GM12872 (cell line): Measurements from ENCODE around the gene PLXNB2.

ENCODE experiments used
- CTCF ChIP-seq: IDR thresholded peaks from 3 replicates; pipeline ENCODE4 v1.5.1; 2011; ENCODE audit warnings: low read depth, mild to moderate bottlenecking, low read length, moderate library complexity; ENCODE audit not compliant: insufficient read depth

Gene PLXNB2

DNA sequence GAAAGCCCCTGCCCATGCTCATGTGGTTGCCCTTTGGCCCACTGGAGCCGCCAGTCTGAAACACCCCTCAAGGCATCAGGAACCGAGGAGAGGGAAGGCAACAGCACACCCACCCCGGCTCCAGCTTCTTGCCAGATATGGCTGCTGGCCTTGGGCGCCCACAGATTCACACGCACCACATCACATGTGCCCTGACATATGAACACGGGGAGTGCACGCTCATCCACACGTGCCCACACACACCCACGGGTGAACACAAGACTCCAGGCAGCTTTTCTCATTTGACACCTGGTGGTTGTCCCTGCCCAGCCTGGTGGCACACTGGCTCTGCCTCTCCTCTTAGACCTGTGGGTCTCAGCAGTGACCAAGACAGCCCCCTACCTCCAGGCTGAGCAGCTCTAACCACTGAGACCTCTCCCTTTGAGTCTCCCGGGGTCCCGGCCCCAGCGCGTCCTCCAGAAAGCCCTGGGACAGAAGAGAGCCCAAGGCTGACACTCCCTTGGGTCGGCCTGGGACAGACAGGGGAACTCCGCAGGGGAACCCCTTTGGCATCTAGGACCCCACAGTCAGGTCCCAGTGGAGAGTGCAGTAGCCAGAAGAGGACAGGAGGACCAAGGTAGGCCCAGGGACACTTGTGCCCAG lies 43.2 kb downstream of the PLXNB2 start:
- no peak for TF ChIP-seq CTCF

DNA sequence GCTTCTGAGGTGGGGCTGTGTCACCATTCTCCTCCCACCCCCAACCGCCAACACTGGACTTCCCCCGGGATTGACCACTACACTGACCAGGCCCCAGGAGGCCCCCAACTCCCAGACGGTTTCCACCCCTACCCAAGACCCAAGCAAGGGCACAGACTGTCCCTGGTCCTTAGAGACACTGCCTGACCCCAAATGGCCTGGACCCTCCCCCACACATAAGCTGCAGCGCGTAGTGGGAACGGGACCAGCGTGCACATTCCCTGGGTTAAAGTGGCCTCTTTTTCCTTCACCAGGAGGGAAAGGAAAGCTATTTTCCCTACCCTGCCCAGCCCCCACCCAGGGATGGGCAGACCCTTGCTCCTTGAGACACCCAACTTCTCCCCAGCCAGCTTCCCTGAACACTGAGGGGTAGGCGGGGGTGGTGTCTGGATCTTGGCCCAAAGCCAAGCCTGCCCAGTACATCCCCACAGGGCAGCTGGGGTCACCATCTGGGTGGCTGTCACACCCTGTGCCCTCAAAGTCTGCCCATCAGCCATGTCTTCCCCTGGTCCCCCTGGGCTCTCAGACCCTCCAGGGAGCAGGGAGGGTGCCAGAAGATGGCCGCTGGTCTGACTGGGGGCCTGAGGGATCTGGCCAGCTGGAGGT lies 44.4 kb downstream of the PLXNB2 start:
- TF ChIP-seq CTCF, result no peak

DNA sequence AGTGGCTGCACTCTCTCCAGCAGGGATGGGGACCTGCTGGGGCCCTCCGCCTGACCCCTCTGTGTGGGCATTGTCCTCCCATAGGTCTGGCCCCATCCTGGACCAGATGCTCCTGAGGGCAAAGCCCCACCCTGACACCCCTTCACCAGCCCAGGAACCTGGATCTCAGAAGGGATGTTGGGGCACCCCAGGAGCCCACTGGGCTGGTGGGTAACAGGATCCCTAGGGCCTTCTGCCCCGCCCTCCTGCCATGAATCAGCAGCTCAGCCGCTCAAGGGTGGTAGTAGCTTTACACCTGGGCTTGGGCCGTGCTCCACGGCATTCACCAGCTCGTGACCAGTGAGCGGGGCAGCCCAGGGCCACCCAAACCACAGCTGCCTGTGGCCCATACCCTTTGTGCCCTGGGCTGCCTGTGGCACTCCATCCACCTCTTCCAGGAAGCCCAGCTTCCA lies 45.0 kb downstream of the PLXNB2 start:
- no peak for TF ChIP-seq CTCF

GRCh38 chr22:50261615-50262459 lies 45.6 kb downstream of the PLXNB2 start, which contains the start of gene MAPK12:
Gene MAPK12, minus strand, starts transcription at chr22:50261683. Its CDS starts 174 bp downstream, at chr22:50261509.
- TF ChIP-seq CTCF, result no peak

DNA sequence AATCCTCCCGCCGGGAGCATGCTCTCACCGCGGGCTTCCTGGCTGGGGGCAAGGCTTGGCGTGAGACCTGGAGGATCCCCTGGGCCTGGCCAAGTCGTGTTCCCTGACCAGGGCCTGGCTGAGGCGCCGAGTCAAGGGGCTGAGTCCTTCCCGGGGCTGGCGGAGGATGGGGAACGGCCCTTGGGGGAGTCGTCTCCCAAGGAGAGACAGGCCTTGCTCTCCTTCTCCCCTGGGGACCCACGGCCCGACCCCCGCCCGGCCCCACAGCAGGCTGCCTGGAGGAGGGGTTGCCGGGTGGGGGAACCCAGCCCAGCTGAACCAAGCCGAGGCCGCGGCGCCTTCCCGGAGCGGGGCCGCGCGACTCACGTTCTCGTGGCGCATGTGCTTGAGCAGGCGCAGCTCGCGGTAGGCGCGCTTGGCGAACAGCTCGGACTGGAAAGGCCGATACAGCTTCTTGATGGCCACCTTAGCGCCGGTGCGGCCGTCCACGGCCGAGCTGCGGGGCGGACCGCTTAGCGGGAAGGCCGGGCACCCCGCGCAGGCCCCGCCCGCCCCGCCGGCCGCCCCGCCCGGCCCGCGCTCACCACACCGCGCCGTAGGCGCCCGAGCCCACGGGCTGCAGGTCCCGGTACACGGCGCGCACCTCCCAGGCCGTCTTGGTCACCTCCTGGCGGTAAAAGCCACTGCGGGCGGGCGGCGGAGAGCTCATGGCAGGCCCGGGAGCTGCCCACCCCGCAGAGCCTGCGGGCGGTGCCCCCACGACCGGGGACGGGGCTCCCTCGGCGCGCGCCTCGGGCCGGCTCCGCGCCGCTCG lies 46.4 kb downstream of the PLXNB2 start:
- TF ChIP-seq CTCF, result no peak

GRCh38 chr22:50260434-50260800 lies 47.0 kb downstream of the PLXNB2 start:
- no peak for TF ChIP-seq CTCF
